ENCODE measurements around the gene TNPO1.

- TF ChIP-seq CTCF (IDR thresholded peaks at IDR 0.05; ENCODE audit: control extremely low read depth in 1 of 3, insufficient read depth in 1 of 3, low read depth in 1 of 3, low read length in 3 of 3) (no peak), MAX (IDR thresholded peaks at IDR 0.05) (no peak), JUND (IDR thresholded peaks at IDR 0.05; ENCODE audit: low read length) (no peak), TEAD4 (IDR thresholded peaks at IDR 0.05; ENCODE audit: low read depth, low read length) (no peak)
These were observed 100.9 kb downstream of the TNPO1 start for GRCh38 chr5:72917371-72917776.

All from H1 (cell line).